SK-N-SH treated with all-trans-retinoic acid at 6 μM for 48 hours (cell line): ENCODE results near the gene SARS2.

Experiments
- ARNTL ChIP-seq: fragments of 450-650 bp; formaldehyde crosslinking; IDR thresholded peaks from 2 replicates; pipeline ENCODE4 v1.5.0; 2020; ENCODE audit warnings: low read depth, mild to moderate bottlenecking, moderate library complexity, borderline replicate concordance
- ISL1 ChIP-seq: fragments of 250-450 bp; sonication (Bioruptor Pico); IDR thresholded peaks from 2 replicates; pipeline ENCODE4 v2.1.2; 2022; ENCODE audit warnings: mild to moderate bottlenecking, moderate library complexity
- PPARA ChIP-seq: fragments of 250-450 bp; sonication (Bioruptor Pico); IDR thresholded peaks from 2 replicates; pipeline ENCODE4 v1.5.0; 2020; ENCODE audit warnings: mild to moderate bottlenecking, borderline replicate concordance
- RARB ChIP-seq: fragments of 250-450 bp; sonication (Bioruptor Pico); IDR thresholded peaks from 2 replicates; pipeline ENCODE4 v1.8.0; 2021; ENCODE audit warnings: mild to moderate bottlenecking, moderate library complexity
- SNAI2 ChIP-seq: fragments of 250-450 bp; sonication (Bioruptor Pico); IDR thresholded peaks from 2 replicates; pipeline ENCODE4 v1.5.0; 2020; ENCODE audit warnings: mild to moderate bottlenecking, moderate library complexity
- ZFP3 ChIP-seq: fragments of 250-450 bp; sonication (Bioruptor Pico); IDR thresholded peaks from 2 replicates; pipeline ENCODE4 v1.5.0; 2020; ENCODE audit warnings: mild to moderate bottlenecking, moderate library complexity
- ZFP30 ChIP-seq: fragments of 450-650 bp; formaldehyde crosslinking; IDR thresholded peaks from 2 replicates; pipeline ENCODE4 v1.5.0; 2022; ENCODE audit warnings: mild to moderate bottlenecking, moderate library complexity
- ZNF565 ChIP-seq: fragments of 450-650 bp; formaldehyde crosslinking; conservative IDR thresholded peaks from 2 replicates; pipeline ENCODE4 v1.5.0; 2020; ENCODE audit warnings: low read depth, mild to moderate bottlenecking, moderate library complexity
- ZNF70 ChIP-seq: fragments of 450-650 bp; formaldehyde crosslinking; IDR thresholded peaks from 2 replicates; pipeline ENCODE4 v1.5.0; 2020; ENCODE audit warnings: mild to moderate bottlenecking, moderate library complexity
- TF ChIP-seq, protein P1 (sequence below): fragments of 250-450 bp; sonication (Bioruptor Pico); IDR thresholded peaks from 2 replicates; pipeline ENCODE4 v1.8.0; 2020; ENCODE audit warnings: mild to moderate bottlenecking, moderate library complexity, borderline replicate concordance
- TF ChIP-seq, protein P2 (sequence below): fragments of 250-450 bp; sonication (Bioruptor Pico); IDR thresholded peaks from 2 replicates; pipeline ENCODE4 v1.5.0; 2020; ENCODE audit warnings: mild to moderate bottlenecking, moderate library complexity
- TF ChIP-seq, protein P3 (sequence below): fragments of 250-450 bp; sonication (Bioruptor Pico); IDR thresholded peaks from 2 replicates; pipeline ENCODE4 v1.5.1; 2020; ENCODE audit warnings: low read depth, mild to moderate bottlenecking, moderate library complexity
- TF ChIP-seq, protein P4 (sequence below): fragments of 250-450 bp; sonication (Bioruptor Pico); IDR thresholded peaks from 2 replicates; pipeline ENCODE4 v1.5.1; 2021; ENCODE audit warnings: mild to moderate bottlenecking, moderate library complexity

DNA sequence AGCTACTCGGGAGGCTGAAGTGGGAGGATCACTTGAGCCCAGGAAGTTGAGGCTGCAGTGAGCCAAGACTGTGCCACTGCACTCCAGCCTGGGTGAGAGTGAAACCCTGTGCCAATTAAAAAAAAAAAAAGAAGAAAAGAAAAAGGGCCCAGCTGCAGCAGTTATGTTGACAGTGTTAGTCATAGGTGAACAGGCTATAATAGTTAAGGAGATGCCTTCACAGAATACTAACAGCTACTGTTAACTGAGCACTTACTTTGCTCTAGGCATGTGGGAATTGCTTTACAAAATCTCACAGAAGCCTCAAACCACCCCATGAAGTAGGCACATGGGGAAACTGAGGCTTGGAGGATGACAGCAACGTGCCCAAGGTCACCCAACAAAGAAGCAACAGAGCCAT lies 41.1 kb upstream of the SARS2 start:
- TF ChIP-seq ARNTL (CRISPR knock-in tag) (no peak), SNAI2 (CRISPR knock-in tag) (no peak), ZNF565 (no peak), ZFP30 (CRISPR knock-in tag) (no peak), ZFP3 (CRISPR knock-in tag) (no peak), PPARA (CRISPR knock-in tag) (no peak), ZNF70 (CRISPR knock-in tag) (no peak), ISL1 (CRISPR knock-in tag) (no peak), RARB (CRISPR knock-in tag) (no peak)
- TF ChIP-seq, protein P1, sequence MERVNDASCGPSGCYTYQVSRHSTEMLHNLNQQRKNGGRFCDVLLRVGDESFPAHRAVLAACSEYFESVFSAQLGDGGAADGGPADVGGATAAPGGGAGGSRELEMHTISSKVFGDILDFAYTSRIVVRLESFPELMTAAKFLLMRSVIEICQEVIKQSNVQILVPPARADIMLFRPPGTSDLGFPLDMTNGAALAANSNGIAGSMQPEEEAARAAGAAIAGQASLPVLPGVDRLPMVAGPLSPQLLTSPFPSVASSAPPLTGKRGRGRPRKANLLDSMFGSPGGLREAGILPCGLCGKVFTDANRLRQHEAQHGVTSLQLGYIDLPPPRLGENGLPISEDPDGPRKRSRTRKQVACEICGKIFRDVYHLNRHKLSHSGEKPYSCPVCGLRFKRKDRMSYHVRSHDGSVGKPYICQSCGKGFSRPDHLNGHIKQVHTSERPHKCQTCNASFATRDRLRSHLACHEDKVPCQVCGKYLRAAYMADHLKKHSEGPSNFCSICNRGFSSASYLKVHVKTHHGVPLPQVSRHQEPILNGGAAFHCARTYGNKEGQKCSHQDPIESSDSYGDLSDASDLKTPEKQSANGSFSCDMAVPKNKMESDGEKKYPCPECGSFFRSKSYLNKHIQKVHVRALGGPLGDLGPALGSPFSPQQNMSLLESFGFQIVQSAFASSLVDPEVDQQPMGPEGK: no peak
- TF ChIP-seq, protein P2, sequence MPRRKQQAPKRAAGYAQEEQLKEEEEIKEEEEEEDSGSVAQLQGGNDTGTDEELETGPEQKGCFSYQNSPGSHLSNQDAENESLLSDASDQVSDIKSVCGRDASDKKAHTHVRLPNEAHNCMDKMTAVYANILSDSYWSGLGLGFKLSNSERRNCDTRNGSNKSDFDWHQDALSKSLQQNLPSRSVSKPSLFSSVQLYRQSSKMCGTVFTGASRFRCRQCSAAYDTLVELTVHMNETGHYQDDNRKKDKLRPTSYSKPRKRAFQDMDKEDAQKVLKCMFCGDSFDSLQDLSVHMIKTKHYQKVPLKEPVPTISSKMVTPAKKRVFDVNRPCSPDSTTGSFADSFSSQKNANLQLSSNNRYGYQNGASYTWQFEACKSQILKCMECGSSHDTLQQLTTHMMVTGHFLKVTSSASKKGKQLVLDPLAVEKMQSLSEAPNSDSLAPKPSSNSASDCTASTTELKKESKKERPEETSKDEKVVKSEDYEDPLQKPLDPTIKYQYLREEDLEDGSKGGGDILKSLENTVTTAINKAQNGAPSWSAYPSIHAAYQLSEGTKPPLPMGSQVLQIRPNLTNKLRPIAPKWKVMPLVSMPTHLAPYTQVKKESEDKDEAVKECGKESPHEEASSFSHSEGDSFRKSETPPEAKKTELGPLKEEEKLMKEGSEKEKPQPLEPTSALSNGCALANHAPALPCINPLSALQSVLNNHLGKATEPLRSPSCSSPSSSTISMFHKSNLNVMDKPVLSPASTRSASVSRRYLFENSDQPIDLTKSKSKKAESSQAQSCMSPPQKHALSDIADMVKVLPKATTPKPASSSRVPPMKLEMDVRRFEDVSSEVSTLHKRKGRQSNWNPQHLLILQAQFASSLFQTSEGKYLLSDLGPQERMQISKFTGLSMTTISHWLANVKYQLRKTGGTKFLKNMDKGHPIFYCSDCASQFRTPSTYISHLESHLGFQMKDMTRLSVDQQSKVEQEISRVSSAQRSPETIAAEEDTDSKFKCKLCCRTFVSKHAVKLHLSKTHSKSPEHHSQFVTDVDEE (CRISPR knock-in tag): no peak
- TF ChIP-seq, protein P3, sequence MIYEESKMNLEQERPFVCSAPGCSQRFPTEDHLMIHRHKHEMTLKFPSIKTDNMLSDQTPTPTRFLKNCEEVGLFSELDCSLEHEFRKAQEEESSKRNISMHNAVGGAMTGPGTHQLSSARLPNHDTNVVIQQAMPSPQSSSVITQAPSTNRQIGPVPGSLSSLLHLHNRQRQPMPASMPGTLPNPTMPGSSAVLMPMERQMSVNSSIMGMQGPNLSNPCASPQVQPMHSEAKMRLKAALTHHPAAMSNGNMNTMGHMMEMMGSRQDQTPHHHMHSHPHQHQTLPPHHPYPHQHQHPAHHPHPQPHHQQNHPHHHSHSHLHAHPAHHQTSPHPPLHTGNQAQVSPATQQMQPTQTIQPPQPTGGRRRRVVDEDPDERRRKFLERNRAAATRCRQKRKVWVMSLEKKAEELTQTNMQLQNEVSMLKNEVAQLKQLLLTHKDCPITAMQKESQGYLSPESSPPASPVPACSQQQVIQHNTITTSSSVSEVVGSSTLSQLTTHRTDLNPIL: no peak
- TF ChIP-seq, protein P4, sequence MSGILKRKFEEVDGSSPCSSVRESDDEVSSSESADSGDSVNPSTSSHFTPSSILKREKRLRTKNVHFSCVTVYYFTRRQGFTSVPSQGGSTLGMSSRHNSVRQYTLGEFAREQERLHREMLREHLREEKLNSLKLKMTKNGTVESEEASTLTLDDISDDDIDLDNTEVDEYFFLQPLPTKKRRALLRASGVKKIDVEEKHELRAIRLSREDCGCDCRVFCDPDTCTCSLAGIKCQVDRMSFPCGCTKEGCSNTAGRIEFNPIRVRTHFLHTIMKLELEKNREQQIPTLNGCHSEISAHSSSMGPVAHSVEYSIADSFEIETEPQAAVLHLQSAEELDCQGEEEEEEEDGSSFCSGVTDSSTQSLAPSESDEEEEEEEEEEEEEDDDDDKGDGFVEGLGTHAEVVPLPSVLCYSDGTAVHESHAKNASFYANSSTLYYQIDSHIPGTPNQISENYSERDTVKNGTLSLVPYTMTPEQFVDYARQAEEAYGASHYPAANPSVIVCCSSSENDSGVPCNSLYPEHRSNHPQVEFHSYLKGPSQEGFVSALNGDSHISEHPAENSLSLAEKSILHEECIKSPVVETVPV: no peak
